Upper lobe of left lung (tissue), 4 donors: ENCODE results near the gene SSRP1.

Experiments
- EP300 ChIP-seq, 4 donors: sonication (generic); formaldehyde crosslinking; IDR thresholded peaks; one replicate each; pipeline ENCODE4 v1.5.1; 2017; ENCODE audit warnings: antibody characterized with exemption in 4 of 4, control low read depth in 2 of 4
- POLR2A ChIP-seq, 4 donors: fragments of 450-650 bp; IDR thresholded peaks; one replicate each; pipeline ENCODE4 v1.5.1; 2016 to 2017; ENCODE audit warnings: antibody characterized with exemption in 4 of 4, mild to moderate bottlenecking in 2 of 4
- POLR2AphosphoS5 ChIP-seq, 2 donors: sonication (generic); formaldehyde crosslinking; IDR thresholded peaks; one replicate each; pipeline ENCODE4 v1.5.1; 2017; ENCODE audit warnings: antibody characterized with exemption in 2 of 2
- TF ChIP-seq, protein P1 (sequence below), 6 experiments: fragments of 450-650 bp in 4 of 6; fragments of 200-600 bp in 2 of 6; sonication (generic) in 2 of 6; IDR thresholded peaks; one replicate each; pipeline ENCODE4 v1.5.1; 2016 to 2019; ENCODE audit warnings: antibody characterized with exemption in 6 of 6

DNA sequence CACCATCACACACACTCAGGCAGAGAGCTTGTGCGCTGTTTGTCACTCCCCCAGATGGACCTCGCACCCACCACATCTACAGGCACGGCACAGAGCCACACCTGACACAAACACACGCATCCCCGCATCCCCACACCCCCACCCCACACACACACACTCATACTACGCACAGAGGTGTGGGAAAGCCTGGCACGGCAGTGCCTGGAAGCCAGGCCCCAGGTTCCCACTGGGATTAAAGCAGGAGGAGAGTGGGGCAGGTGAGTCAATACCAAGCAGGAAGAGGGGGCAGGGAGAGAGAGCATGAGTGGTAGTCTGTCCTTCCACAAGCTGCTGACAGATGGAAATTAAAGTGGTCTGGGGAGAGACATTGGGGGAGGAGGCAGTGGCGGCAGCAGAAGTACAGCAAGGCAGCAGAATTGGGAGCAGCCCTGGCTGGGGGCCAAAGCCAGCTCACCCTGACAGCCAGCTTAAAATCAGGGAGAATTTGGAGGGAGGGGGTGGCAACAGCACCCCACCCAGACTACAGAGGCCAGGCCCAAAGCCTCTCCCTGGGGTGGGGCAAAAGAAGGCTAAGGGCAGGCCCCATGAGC is 31.6 kb downstream of the SSRP1 start:
- no peak for TF ChIP-seq POLR2AphosphoS5 (IDR thresholded peaks at IDR 0.05)
- TF ChIP-seq, protein P1, sequence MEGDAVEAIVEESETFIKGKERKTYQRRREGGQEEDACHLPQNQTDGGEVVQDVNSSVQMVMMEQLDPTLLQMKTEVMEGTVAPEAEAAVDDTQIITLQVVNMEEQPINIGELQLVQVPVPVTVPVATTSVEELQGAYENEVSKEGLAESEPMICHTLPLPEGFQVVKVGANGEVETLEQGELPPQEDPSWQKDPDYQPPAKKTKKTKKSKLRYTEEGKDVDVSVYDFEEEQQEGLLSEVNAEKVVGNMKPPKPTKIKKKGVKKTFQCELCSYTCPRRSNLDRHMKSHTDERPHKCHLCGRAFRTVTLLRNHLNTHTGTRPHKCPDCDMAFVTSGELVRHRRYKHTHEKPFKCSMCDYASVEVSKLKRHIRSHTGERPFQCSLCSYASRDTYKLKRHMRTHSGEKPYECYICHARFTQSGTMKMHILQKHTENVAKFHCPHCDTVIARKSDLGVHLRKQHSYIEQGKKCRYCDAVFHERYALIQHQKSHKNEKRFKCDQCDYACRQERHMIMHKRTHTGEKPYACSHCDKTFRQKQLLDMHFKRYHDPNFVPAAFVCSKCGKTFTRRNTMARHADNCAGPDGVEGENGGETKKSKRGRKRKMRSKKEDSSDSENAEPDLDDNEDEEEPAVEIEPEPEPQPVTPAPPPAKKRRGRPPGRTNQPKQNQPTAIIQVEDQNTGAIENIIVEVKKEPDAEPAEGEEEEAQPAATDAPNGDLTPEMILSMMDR (IDR thresholded peaks at IDR 0.05): no peak
- no peak for TF ChIP-seq EP300 (IDR thresholded peaks at IDR 0.05)
- TF ChIP-seq POLR2A (IDR thresholded peaks at IDR 0.05): no peak
